SK-N-SH (cell line): ENCODE data around the gene DOK6.

Source experiments
- CTCF ChIP-seq: fragments of 200-600 bp; sonication (generic); IDR thresholded peaks from 2 replicates; pipeline ENCODE4 v1.6.1; 2017; ENCODE audit warnings: antibody characterized with exemption, mild to moderate bottlenecking, moderate library complexity
- FOXJ3 ChIP-seq: sonication (generic); formaldehyde crosslinking; IDR thresholded peaks from 2 replicates; pipeline ENCODE4 v1.5.1; 2020; ENCODE audit warnings: mild to moderate bottlenecking, missing genetic modification reagents
- TAF1 ChIP-seq: IDR thresholded peaks from 2 replicates; pipeline ENCODE4 v1.6.1; 2012; ENCODE audit warnings: low read depth, mild to moderate bottlenecking, low read length, moderate library complexity, borderline replicate concordance
- YY1 ChIP-seq: IDR thresholded peaks from 2 replicates; pipeline ENCODE4 v1.4.0; 2012; ENCODE audit warnings: low read depth, mild to moderate bottlenecking
- TF ChIP-seq, protein P1 (sequence below): IDR thresholded peaks from 2 replicates; pipeline ENCODE4; 2012

DNA sequence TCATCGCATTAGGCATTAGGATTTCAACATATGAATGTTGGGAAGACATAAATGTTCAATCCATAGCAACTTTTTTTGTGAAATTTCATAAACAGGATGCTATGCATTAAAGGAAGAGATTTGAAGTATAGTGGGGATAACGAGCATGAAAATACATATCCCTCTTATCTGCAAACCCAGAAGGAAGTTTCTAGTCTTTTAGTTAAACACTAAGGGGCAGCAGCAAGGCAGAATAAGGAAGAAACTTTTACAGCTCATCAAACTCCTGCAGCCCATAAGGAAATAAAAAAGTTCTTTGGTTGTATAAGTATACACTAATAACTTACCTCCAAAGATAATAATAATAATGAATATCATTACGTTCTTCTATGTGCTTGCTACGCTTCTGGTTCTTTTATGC, 465.5 kb downstream of the DOK6 start:
- TF ChIP-seq YY1 (no peak), CTCF (no peak), FOXJ3 (no peak), TAF1 (no peak)
- TF ChIP-seq, protein P1, sequence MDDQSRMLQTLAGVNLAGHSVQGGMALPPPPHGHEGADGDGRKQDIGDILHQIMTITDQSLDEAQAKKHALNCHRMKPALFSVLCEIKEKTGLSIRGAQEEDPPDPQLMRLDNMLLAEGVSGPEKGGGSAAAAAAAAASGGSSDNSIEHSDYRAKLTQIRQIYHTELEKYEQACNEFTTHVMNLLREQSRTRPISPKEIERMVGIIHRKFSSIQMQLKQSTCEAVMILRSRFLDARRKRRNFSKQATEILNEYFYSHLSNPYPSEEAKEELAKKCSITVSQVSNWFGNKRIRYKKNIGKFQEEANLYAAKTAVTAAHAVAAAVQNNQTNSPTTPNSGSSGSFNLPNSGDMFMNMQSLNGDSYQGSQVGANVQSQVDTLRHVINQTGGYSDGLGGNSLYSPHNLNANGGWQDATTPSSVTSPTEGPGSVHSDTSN: no peak
